ENCODE results near the gene INSYN2A.

INSYN2A gene, protein sequence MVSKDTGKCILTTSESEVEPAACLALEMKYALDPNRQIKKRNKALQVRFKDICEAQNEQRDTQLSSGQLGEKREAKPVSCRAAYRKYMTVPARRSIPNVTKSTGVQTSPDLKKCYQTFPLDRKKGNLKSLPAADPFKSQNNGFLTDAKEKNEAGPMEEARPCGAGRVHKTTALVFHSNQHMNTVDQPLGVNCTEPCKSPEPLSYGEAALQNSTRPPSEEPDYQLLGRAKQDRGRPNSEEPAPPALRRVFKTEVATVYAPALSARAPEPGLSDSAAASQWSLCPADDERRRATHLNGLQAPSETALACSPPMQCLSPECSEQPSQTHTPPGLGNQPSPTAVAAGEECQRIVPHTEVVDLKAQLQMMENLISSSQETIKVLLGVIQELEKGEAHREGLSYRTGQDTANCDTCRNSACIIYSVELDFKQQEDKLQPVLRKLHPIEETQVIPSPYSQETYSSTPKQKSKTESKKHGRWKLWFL

DNA sequence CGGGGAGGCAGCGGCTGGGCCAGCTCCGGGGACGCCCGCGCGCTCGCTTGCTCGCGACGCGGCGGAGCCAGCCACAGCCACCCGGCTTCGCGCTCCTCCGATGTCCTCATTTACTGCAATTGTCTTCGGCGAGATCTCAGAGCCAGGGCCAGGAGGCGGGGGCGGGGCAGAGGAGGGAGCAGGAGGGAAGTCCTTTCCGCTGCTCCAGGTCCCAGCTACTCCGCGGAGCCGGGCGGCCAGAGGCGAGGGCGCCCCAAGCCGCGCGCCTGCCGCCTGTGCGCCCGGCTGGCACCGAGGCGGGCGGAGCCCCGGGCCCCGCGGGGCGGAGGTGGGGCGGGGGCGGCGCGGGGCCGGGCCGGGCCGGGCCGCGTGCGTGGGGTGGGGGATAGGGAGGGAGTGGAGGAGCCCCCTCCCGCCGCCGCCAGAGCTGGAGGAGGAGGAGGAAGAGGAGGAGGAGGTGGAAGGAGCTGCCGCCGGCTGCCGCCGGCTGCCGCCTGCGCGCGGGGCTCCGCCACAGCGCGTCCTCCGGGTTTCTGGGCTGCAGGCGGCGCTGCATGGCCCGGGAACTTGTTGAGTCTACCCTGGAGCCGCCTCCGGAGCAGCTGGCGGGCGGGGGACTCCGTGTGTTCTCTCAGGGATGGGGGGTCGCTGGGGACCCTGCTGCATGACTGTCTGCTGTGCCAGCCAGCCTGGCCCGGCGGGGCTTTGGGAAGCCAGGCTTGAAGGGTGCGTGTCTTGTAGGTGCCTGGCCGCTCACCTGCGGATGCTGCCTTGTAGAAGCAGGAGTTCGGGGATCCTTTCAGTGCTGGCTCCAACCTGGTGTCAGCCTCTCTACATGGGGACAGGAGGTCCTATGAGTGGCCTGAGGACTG lies at the start of gene INSYN2A:
TSS of gene INSYN2A (minus strand) at position 310 of the 872 bp plus-strand sequence. CDS start 20,196 bp downstream, outside the sequence.
- in situ Hi-C loops (cut with MboI; ENCODE audit: low sequenced_read_pairs, unreplicated experiment): no loop called here
- no peak for DNase-seq (ENCODE audit: low spot score)
- TF ChIP-seq, protein P1, sequence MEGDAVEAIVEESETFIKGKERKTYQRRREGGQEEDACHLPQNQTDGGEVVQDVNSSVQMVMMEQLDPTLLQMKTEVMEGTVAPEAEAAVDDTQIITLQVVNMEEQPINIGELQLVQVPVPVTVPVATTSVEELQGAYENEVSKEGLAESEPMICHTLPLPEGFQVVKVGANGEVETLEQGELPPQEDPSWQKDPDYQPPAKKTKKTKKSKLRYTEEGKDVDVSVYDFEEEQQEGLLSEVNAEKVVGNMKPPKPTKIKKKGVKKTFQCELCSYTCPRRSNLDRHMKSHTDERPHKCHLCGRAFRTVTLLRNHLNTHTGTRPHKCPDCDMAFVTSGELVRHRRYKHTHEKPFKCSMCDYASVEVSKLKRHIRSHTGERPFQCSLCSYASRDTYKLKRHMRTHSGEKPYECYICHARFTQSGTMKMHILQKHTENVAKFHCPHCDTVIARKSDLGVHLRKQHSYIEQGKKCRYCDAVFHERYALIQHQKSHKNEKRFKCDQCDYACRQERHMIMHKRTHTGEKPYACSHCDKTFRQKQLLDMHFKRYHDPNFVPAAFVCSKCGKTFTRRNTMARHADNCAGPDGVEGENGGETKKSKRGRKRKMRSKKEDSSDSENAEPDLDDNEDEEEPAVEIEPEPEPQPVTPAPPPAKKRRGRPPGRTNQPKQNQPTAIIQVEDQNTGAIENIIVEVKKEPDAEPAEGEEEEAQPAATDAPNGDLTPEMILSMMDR (IDR thresholded peaks at IDR 0.05; ENCODE audit: borderline replicate concordance, control extremely low read depth, extremely low read depth, insufficient read depth, missing control alignments): no peak

GRCh38 chr10:127245456-127245855 lies 49.1 kb upstream of the INSYN2A start:
- DNase-seq (ENCODE audit: low spot score): no peak
- TF ChIP-seq, protein P1 (IDR thresholded peaks at IDR 0.05; ENCODE audit: borderline replicate concordance, control extremely low read depth, extremely low read depth, insufficient read depth, missing control alignments): no peak
- in situ Hi-C loops (cut with MboI; ENCODE audit: low sequenced_read_pairs, unreplicated experiment): no loop called here

DNA sequence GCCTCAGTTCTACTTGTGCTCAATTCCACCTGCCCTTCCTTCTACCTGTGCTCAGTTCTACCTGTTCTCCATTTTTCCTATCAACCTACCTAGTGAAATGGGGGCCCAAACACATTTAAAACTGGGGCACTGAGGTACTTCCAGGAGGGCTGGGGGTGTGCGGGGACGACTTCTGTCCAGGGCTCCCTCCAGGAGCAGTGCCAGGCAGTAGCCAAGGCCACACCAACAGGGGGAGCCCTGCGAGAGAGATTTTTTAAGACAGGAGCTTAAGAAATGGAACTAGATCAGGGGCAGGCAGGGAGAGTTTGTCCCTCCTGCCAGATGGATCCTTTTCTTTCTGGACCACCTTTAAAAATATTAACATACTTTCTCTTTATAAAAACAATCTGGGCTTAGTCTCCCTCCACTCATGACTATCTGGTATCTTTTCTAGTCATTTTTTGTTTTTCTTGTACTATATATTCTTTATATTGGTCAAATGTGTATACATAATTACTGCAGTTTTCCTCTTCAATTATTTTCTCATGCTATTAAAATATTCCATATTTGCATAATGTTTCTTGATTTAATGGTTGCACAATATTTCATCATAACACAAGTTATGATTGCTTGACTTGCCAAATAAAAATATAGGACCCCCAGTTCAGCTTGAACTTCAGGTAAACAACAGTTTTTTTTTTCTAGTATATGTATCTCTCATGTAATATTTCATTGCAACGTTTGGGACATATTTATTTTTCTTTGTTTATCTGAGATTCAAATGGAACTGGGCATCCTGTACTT lies 47.3 kb upstream of the INSYN2A start:
- TF ChIP-seq, protein P1 (IDR thresholded peaks at IDR 0.05; ENCODE audit: borderline replicate concordance, control extremely low read depth, extremely low read depth, insufficient read depth, missing control alignments): no peak
- DNase-seq (ENCODE audit: low spot score): no peak
- in situ Hi-C loops (cut with MboI; ENCODE audit: low sequenced_read_pairs, unreplicated experiment): no loop called here

- in situ Hi-C loops (cut with MboI; ENCODE audit: low sequenced_read_pairs, unreplicated experiment): no loop called here
- no peak for DNase-seq (ENCODE audit: low spot score)
Observed at GRCh38 chr10:127242914-127243313, 46.5 kb upstream of the INSYN2A start.

DNA sequence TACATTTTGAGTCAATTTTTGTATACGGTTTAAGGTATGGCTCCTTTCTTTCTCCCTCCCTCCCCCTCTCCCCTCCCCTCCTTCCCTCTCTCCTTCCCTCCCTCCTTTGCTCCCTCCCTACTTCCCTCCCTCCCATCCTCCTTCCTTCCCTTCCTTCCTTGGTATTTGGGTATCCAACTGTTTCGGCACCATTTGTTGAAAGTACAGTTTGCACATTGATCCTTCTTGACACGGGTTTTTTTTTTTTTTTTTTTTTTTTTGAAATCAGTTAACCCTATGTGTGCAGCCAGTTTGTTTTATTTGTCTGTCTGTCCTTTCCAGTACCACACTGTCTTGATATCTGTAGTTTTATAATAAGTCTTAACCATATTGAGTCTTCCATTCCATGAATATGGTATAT lies 39.9 kb upstream of the INSYN2A start:
- DNase-seq (ENCODE audit: low spot score): no peak
- in situ Hi-C loops (cut with MboI; ENCODE audit: low sequenced_read_pairs, unreplicated experiment): no loop called here
- TF ChIP-seq, protein P1 (IDR thresholded peaks at IDR 0.05; ENCODE audit: borderline replicate concordance, control extremely low read depth, extremely low read depth, insufficient read depth, missing control alignments): no peak

More at GRCh38 chr10:127242914-127243313, 46.5 kb upstream of the INSYN2A start:
- TF ChIP-seq, protein P1 (IDR thresholded peaks at IDR 0.05; ENCODE audit: borderline replicate concordance, control extremely low read depth, extremely low read depth, insufficient read depth, missing control alignments): no peak
